CD14-positive monocyte (primary cell): ENCODE results near the gene FAM8A1. TPM values are rescaled to one million over a fixed set of nuclear protein-coding genes. Genes with fewer than 3 reads are reported as not detected.

Experiments
- DNase-seq, 3 donors: peaks; one replicate each; pipeline ENCODE4 v3.0.0-alpha.2; 2011 to 2022
- H2AFZ ChIP-seq: 2 replicates; pipeline ENCODE4 v1.6.0; 2012; ENCODE audit warnings: mild to moderate bottlenecking, low read depth, low read length, inconsistent platforms; ENCODE audit not compliant: insufficient read depth, poor library complexity, severe bottlenecking
- H3K27ac ChIP-seq, 2 donors: 1 replicate in 1 of 2; 2 replicates in 1 of 2; pipeline ENCODE4 v1.5.1; 2012 to 2013; ENCODE audit warnings: low read length in 2 of 2, control low read depth in 1 of 2, inconsistent platforms in 1 of 2, low read depth in 1 of 2, mild to moderate bottlenecking in 1 of 2
- H3K27me3 ChIP-seq, 2 donors: one replicate each; pipeline versions ENCODE4 v1.6.0 to v1.6.1; 2011 to 2013; ENCODE audit warnings: low read length in 2 of 2; ENCODE audit not compliant: control insufficient read depth in 2 of 2, insufficient read depth in 2 of 2
- H3K36me3 ChIP-seq, 2 donors: replicated peaks in 1 of 2; 1 replicate in 1 of 2; 2 replicates in 1 of 2; pipeline versions ENCODE4 v1.5.1 to v1.6.1; 2012 to 2013; ENCODE audit warnings: low read length in 2 of 2, control low read depth in 1 of 2, inconsistent platforms in 1 of 2, mild to moderate bottlenecking in 1 of 2; ENCODE audit not compliant: insufficient read depth in 2 of 2, control insufficient read depth in 1 of 2
- H3K4me1 ChIP-seq, 2 donors: 1 replicate in 1 of 2; 2 replicates in 1 of 2; pipeline versions ENCODE4 v1.5.1 to v1.6.1; 2012 to 2013; ENCODE audit warnings: low read length in 2 of 2, control low read depth in 1 of 2, inconsistent platforms in 1 of 2, mild to moderate bottlenecking in 1 of 2, moderate library complexity in 1 of 2; ENCODE audit not compliant: insufficient read depth in 2 of 2, control insufficient read depth in 1 of 2
- H3K4me2 ChIP-seq: replicated peaks from 2 replicates; pipeline ENCODE3; 2012; ENCODE audit warnings: low read length, moderate library complexity, mild to moderate bottlenecking; ENCODE audit not compliant: poor library complexity, severe bottlenecking; ENCODE audit errors: extremely low read depth
- H3K4me3 ChIP-seq, 3 experiments: fragments of 200-600 bp in 1 of 3; sonication (generic) in 1 of 3; replicated peaks in 1 of 3; 1 replicate in 2 of 3; 2 replicates in 1 of 3; pipeline ENCODE4 v1.5.1; 2011 to 2013; ENCODE audit warnings: low read length in 3 of 3, mild to moderate bottlenecking in 3 of 3, control low read depth in 2 of 3, low read depth in 2 of 3, inconsistent platforms in 1 of 3, moderate library complexity in 1 of 3
- H3K79me2 ChIP-seq: 2 replicates; pipeline ENCODE4 v1.6.0; 2012; ENCODE audit warnings: mild to moderate bottlenecking, control low read depth, inconsistent platforms, low read length, moderate library complexity; ENCODE audit not compliant: insufficient read depth
- H3K9ac ChIP-seq: 2 replicates; pipeline ENCODE4 v1.6.0; 2017; ENCODE audit warnings: low read length, mild to moderate bottlenecking; ENCODE audit not compliant: insufficient read depth, poor library complexity, severe bottlenecking
- H3K9me3 ChIP-seq, 2 donors: replicated peaks in 1 of 2; 1 replicate in 1 of 2; 2 replicates in 1 of 2; pipeline versions ENCODE4 v1.5.1 to v1.6.1; 2012 to 2013; ENCODE audit warnings: low read length in 2 of 2, control low read depth in 1 of 2; ENCODE audit not compliant: control insufficient read depth in 1 of 2, insufficient read depth in 1 of 2
- H4K20me1 ChIP-seq: 2 replicates; pipeline ENCODE4 v1.6.0; 2012; ENCODE audit warnings: mild to moderate bottlenecking, low read length, control low read depth, moderate library complexity; ENCODE audit not compliant: insufficient read depth
- H3K27ac Mint-ChIP-seq, 7 donors: one replicate each; pipeline ENCODE4 v1.8.0; 2020; ENCODE audit warnings: mild to moderate bottlenecking in 7 of 7, mixed read lengths in 7 of 7, moderate library complexity in 6 of 7, inconsistent platforms in 2 of 7
- H3K27me3 Mint-ChIP-seq, 3 donors: one replicate each; pipeline ENCODE4 v1.8.0; 2021 to 2022; ENCODE audit warnings: low read depth in 3 of 3, mild to moderate bottlenecking in 3 of 3, mixed read lengths in 3 of 3, moderate library complexity in 3 of 3, inconsistent platforms in 1 of 3
- H3K36me3 Mint-ChIP-seq, 2 donors: one replicate each; pipeline ENCODE4 v1.8.0; 2020; ENCODE audit warnings: mixed read lengths in 2 of 2, inconsistent platforms in 1 of 2, mild to moderate bottlenecking in 1 of 2
- H3K4me1 Mint-ChIP-seq: one replicate; pipeline ENCODE4 v1.8.0; 2020; ENCODE audit warnings: mild to moderate bottlenecking, mixed read lengths
- H3K4me3 Mint-ChIP-seq, 2 donors: one replicate each; pipeline ENCODE4 v1.8.0; 2020; ENCODE audit warnings: mild to moderate bottlenecking in 2 of 2, mixed read lengths in 2 of 2, moderate library complexity in 1 of 2
- H3K9me3 Mint-ChIP-seq, 7 donors: one replicate each; pipeline ENCODE4 v1.8.0; 2020 to 2022; ENCODE audit warnings: mixed read lengths in 7 of 7, mild to moderate bottlenecking in 6 of 7, moderate library complexity in 6 of 7, inconsistent platforms in 2 of 7
- WGBS: methylation state at CpG from one replicate; pipeline ENCODE4 v1.1.5; 2013; ENCODE audit warnings: missing lambda C conversion rate; ENCODE audit not compliant: insufficient coverage; 5-methylcytosine and 5-hydroxymethylcytosine counted together
- intact Hi-C, 2 donors: fragments of 100-400 bp; cut with micrococcal nuclease; formaldehyde crosslinking; loops; one replicate each; pipeline versions ENCODE4 v1.15.0 to v1.15.1; 2023
- polyA plus RNA-seq, 3 donors: library from polyadenylated mRNA; depleted of rRNA in 1 of 3; unstranded in 2 of 3; stranded (reverse) in 1 of 3; fragments of 300-500 nt in 2 of 3; fragments of >200 nt in 1 of 3; fragmentation: Illumina TruSeq in 2 of 3; gene quantifications; 1 replicate in 2 of 3; 2 replicates in 1 of 3; pipeline ENCODE4 v1.2.3, GENCODE V29; 2012 to 2021
- TF ChIP-seq, protein P1 (sequence below): fragments of 200-600 bp; IDR thresholded peaks from one replicate; pipeline ENCODE4 v1.8.0; 2022; ENCODE audit warnings: antibody characterized with exemption, mild to moderate bottlenecking

The FAM8A1 gene
- polyA plus RNA-seq, 3 donors, result 6.8 to 9.9 (median 9.3) TPM

DNA sequence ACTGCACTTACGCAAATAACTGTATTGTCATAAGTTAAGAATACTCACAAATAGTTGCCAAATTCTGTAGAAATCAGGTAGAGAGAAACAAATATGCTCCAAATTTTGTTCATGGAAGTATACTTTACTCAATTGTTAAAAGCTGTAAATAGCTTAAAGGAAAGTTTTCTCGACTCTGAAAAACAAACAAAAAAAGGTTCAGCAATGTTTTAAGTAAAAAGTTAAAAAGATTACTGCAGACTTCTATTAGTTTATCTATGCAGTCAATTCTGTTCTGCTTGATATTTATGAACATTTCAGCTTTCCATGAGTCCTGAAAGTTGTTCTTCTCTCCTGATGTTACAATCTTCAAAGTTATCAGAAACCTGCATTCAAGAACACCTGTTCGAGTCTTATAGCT is 37.5 kb upstream of the FAM8A1 start:
- H3K9me3 Mint-ChIP-seq, result peaks cover 16 to 35% (median 31%) of the 10 kb centered on the region in 7 donors
- peaks cover 0 to 2% (median 2%) of the 10 kb centered on the region in 3 donors for H3K27me3 Mint-ChIP-seq
- peaks cover 13 to 21% of the 10 kb centered on the region in 2 donors for H3K9me3 ChIP-seq
- H3K4me3 ChIP-seq, result no peak overlapping the region
- no peak overlapping the region for H3K27ac Mint-ChIP-seq
- H3K36me3 Mint-ChIP-seq, result no peaks in the 10 kb centered on the region
- DNase-seq, result no peak
- WGBS, result no CpG with 5 or more reads among the region's 3 CpGs
- no peak overlapping the region for H3K9ac ChIP-seq
- no peaks in the 10 kb centered on the region for H4K20me1 ChIP-seq
- no peak overlapping the region for H3K4me2 ChIP-seq
- H3K4me1 ChIP-seq, result no peaks in the 10 kb centered on the region
- no peaks in the 10 kb centered on the region for H3K27me3 ChIP-seq
- no peaks in the 10 kb centered on the region for H3K4me1 Mint-ChIP-seq
- TF ChIP-seq, protein P1, sequence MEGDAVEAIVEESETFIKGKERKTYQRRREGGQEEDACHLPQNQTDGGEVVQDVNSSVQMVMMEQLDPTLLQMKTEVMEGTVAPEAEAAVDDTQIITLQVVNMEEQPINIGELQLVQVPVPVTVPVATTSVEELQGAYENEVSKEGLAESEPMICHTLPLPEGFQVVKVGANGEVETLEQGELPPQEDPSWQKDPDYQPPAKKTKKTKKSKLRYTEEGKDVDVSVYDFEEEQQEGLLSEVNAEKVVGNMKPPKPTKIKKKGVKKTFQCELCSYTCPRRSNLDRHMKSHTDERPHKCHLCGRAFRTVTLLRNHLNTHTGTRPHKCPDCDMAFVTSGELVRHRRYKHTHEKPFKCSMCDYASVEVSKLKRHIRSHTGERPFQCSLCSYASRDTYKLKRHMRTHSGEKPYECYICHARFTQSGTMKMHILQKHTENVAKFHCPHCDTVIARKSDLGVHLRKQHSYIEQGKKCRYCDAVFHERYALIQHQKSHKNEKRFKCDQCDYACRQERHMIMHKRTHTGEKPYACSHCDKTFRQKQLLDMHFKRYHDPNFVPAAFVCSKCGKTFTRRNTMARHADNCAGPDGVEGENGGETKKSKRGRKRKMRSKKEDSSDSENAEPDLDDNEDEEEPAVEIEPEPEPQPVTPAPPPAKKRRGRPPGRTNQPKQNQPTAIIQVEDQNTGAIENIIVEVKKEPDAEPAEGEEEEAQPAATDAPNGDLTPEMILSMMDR, result no peak
- no peaks in the 10 kb centered on the region for H3K79me2 ChIP-seq
- no peak overlapping the region for H3K27ac ChIP-seq
- intact Hi-C loops, result no loop called here
- H2AFZ ChIP-seq, result no peak overlapping the region
- H3K4me3 Mint-ChIP-seq, result no peak overlapping the region
- H3K36me3 ChIP-seq, result no peaks in the 10 kb centered on the region

DNA sequence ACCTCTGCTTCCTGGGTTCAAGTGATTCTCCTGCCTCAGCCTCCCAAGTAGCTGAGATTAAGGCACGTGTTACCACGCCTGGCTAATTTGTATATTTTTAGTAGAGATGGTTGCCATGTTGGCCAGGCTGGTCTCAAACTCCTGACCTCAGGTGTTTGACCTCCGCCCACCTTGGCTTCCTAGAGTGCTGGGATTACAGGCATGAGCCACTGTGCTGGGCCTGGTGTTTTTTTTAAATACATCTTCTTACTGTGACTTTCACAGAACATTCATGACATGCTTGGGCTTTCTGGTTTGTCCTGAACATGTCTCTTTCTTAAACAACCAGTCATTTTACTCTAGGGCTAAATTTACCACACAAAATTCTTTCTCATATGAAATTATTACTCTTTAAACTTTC is 34.7 kb upstream of the FAM8A1 start:
- H3K9me3 ChIP-seq, result peaks cover 13 to 21% of the 10 kb centered on the region in 2 donors
- H3K4me2 ChIP-seq, result no peak overlapping the region
- peaks cover 2 to 3% (median 2%) of the 10 kb centered on the region in 3 donors for H3K27me3 Mint-ChIP-seq

More for the DNA sequence above, 34.7 kb upstream of the FAM8A1 start:
- H2AFZ ChIP-seq, result no peak overlapping the region
- intact Hi-C loops, result no loop called here
- no peaks in the 10 kb centered on the region for H3K4me1 ChIP-seq
- no peaks in the 10 kb centered on the region for H3K36me3 ChIP-seq
- no peak overlapping the region for H3K4me3 Mint-ChIP-seq
- no peaks in the 10 kb centered on the region for H3K27me3 ChIP-seq
- H3K27ac ChIP-seq, result no peak overlapping the region
- no peaks in the 10 kb centered on the region for H3K79me2 ChIP-seq
- H3K27ac Mint-ChIP-seq, result no peak overlapping the region
- no peaks in the 10 kb centered on the region for H4K20me1 ChIP-seq
- TF ChIP-seq, protein P1, result no peak
- no peak overlapping the region for H3K4me3 ChIP-seq
- peaks cover 12 to 35% (median 26%) of the 10 kb centered on the region in 7 donors for H3K9me3 Mint-ChIP-seq
- DNase-seq, result no peak
- 80% methylated on average over 1 of the region's 3 CpGs for WGBS
- H3K36me3 Mint-ChIP-seq, result no peaks in the 10 kb centered on the region
- H3K4me1 Mint-ChIP-seq, result no peaks in the 10 kb centered on the region
- H3K9ac ChIP-seq, result no peak overlapping the region
